HepG2 (cell line): Measurements from ENCODE around the gene GRIK1. TPM values are rescaled to one million over a fixed set of nuclear protein-coding genes. Genes with fewer than 3 reads are reported as not detected.

ENCODE experiments used
- ATAC-seq: fragments of 200-7000 bp; cut with Tn5 transposase; 3 replicates; pipeline ENCODE4 v1.9.1; 2020; ENCODE audit warnings: mild to moderate bottlenecking, moderate library complexity
- BruUV-seq: library from RNA; stranded (reverse); fragments of 400-500 nt; replicated peaks from 2 replicates; lab custom pipeline; 2021; lab: Mats Ljungman, UMichigan
- CTCF ChIA-PET: fragments of 300-600 bp; formaldehyde crosslinking; extraction: SDS; loops from one replicate; lab custom pipeline; 2021; ENCODE audit warnings: low total read pairs, inconsistent platforms, low intra/inter-chr PET ratio; lab: Yijun Ruan, JAX
- POLR2A ChIA-PET: fragments of 350-600 bp; sonication (Branson Sonifier 250); formaldehyde crosslinking; loops from one replicate; lab custom pipeline; 2020; ENCODE audit warnings: antibody characterized with exemption, inconsistent platforms; lab: Yijun Ruan, JAX
- DNase-seq: peaks from one replicate; pipeline ENCODE4 v3.0.0-alpha.2; 2015; ENCODE audit warnings: low spot score
- FAIRE-seq: peaks from 3 replicates; lab custom pipeline; 2011; peaks lifted over from hg19 to GRCh38; lab: Jason Lieb, UNC
- H2AFZ ChIP-seq: one replicate; pipeline ENCODE4 v1.6.1; 2011; ENCODE audit warnings: low read length, inconsistent platforms
- H3K27ac ChIP-seq: fragments of 300-600 bp; 3 replicates; pipeline ENCODE4 v1.8.0; 2011; ENCODE audit warnings: mixed run types, mild to moderate bottlenecking, mixed read lengths, low read length, inconsistent platforms; ENCODE audit not compliant: insufficient read depth; ENCODE audit errors: extremely low read length
- H3K27me3 ChIP-seq, 2 experiments: fragments of 200-600 bp in 1 of 2; 2 replicates in 1 of 2; 3 replicates in 1 of 2; pipeline versions ENCODE4 v1.6.0 to v1.8.0; 2011; ENCODE audit warnings: low read length in 2 of 2, mild to moderate bottlenecking in 2 of 2, moderate library complexity in 2 of 2, inconsistent platforms in 1 of 2; ENCODE audit not compliant: insufficient read depth in 2 of 2, control insufficient read depth in 1 of 2
- H3K36me3 ChIP-seq, 2 experiments: fragments of 200-600 bp in 1 of 2; replicated peaks in 1 of 2; 2 replicates in 1 of 2; 3 replicates in 1 of 2; pipeline versions ENCODE4 v1.5.1 to v1.8.0; 2011; ENCODE audit warnings: low read length in 2 of 2, inconsistent platforms in 1 of 2; ENCODE audit not compliant: insufficient read depth in 2 of 2, control insufficient read depth in 1 of 2
- H3K4me1 ChIP-seq: 2 replicates; pipeline ENCODE4 v1.5.1; 2012; ENCODE audit warnings: low read length, inconsistent platforms; ENCODE audit not compliant: insufficient read depth
- H3K4me2 ChIP-seq: 2 replicates; pipeline ENCODE4 v1.6.0; 2011; ENCODE audit warnings: low read depth, low read length, inconsistent platforms
- H3K4me3 ChIP-seq, 3 experiments: fragments of 200-600 bp in 1 of 3; sonication (generic), shearing (Covaris generic) in 1 of 3; replicated peaks in 1 of 3; 2 replicates each; pipeline ENCODE4 v1.5.1; 2011 to 2016; ENCODE audit warnings: low read length in 3 of 3, inconsistent platforms in 2 of 3, low read depth in 2 of 3, mild to moderate bottlenecking in 2 of 3, control low read depth in 1 of 3, mixed read lengths in 1 of 3; ENCODE audit not compliant: insufficient read depth in 1 of 3
- H3K79me2 ChIP-seq: one replicate; pipeline ENCODE4 v1.6.1; 2011; ENCODE audit warnings: low read length, inconsistent platforms; ENCODE audit not compliant: insufficient read depth
- H3K9ac ChIP-seq: 2 replicates; pipeline ENCODE4 v1.6.0; 2011; ENCODE audit warnings: mild to moderate bottlenecking, low read depth, low read length, inconsistent platforms; ENCODE audit not compliant: insufficient read depth
- H3K9me3 ChIP-seq: 2 replicates; pipeline ENCODE4 v1.5.1; 2012; ENCODE audit warnings: mild to moderate bottlenecking, low read length
- H4K20me1 ChIP-seq: 2 replicates; pipeline ENCODE4 v1.6.0; 2011; ENCODE audit warnings: inconsistent platforms, mild to moderate bottlenecking, low read length, moderate library complexity; ENCODE audit not compliant: insufficient read depth
- BCL6 ChIP-seq: IDR thresholded peaks from 2 replicates; pipeline ENCODE4 v1.6.1; 2016; ENCODE audit warnings: missing genetic modification reagents, missing compliant biosample characterization
- CAMTA2 ChIP-seq: sonication (generic); formaldehyde crosslinking; IDR thresholded peaks from 2 replicates; pipeline ENCODE4 v1.4.0; 2020; ENCODE audit warnings: mild to moderate bottlenecking, missing genetic modification reagents, borderline replicate concordance
- MAFK ChIP-seq, 2 experiments: IDR thresholded peaks in 1 of 2; conservative IDR thresholded peaks in 1 of 2; 2 replicates each; pipeline ENCODE4 v1.6.1; 2011; ENCODE audit warnings: improper control_type of control experiment in 2 of 2, low read length in 2 of 2
- PTBP1 ChIP-seq: fragments of 200-400 bp; formaldehyde crosslinking; IDR thresholded peaks from 2 replicates; pipeline ENCODE4 v1.6.1; 2018; ENCODE audit warnings: low read length, low read depth; ENCODE audit not compliant: poor library complexity, severe bottlenecking
- SMYD3 ChIP-seq: sonication (generic); formaldehyde crosslinking; IDR thresholded peaks from 2 replicates; pipeline ENCODE4 v1.8.1; 2023; ENCODE audit warnings: mild to moderate bottlenecking, missing genetic modification reagents
- SP140L ChIP-seq: sonication (generic); formaldehyde crosslinking; IDR thresholded peaks from 2 replicates; pipeline ENCODE4 v1.4.0; 2020; ENCODE audit warnings: missing genetic modification reagents, borderline replicate concordance
- ZNF550 ChIP-seq: sonication (generic); formaldehyde crosslinking; IDR thresholded peaks from 2 replicates; pipeline ENCODE4 v1.4.0; 2020; ENCODE audit warnings: mild to moderate bottlenecking, missing genetic modification reagents, borderline replicate concordance
- ZNF790 ChIP-seq: sonication (generic); formaldehyde crosslinking; IDR thresholded peaks from 2 replicates; pipeline ENCODE4 v1.8.0; 2022; ENCODE audit warnings: missing genetic modification reagents, mild to moderate bottlenecking, borderline replicate concordance
- ZNF883 ChIP-seq: sonication (generic); formaldehyde crosslinking; IDR thresholded peaks from 2 replicates; pipeline ENCODE4 v1.5.1; 2020; ENCODE audit warnings: mild to moderate bottlenecking, missing genetic modification reagents; ENCODE audit errors: not compliant biosample characterization
- whole genome bisulfite sequencing: methylation state at CpG from one replicate; pipeline ENCODE4 v1.1.6; 2017; ENCODE audit warnings: low lambda C conversion rate; 5-methylcytosine and 5-hydroxymethylcytosine counted together
- in situ Hi-C: cut with HindIII; loops from 2 replicates; pipeline ENCODE4 v1.10.0; 2017; ENCODE audit warnings: low pct_unique_long_range_greater_than_20kb; ENCODE audit not compliant: extremely low pct_ligation_motif_present
- intact Hi-C: fragments of 100-400 bp; cut with micrococcal nuclease; formaldehyde crosslinking; loops from one replicate; pipeline ENCODE4 v1.10.0; 2022; ENCODE audit not compliant: unreplicated experiment
- polyA plus RNA-seq, 8 experiments: library from polyadenylated mRNA; depleted of rRNA in 3 of 8; stranded (reverse) in 7 of 8; unstranded in 1 of 8; fragments of >200 nt; fragmentation: Illumina TruSeq in 4 of 8; extraction: Trizol in 4 of 8; gene quantifications; 2 replicates each; pipeline versions ENCODE4 v1.2.1 to v1.2.3, GENCODE V29; 2011 to 2016; ENCODE audit warnings: low read depth in 4 of 8, missing spikeins in 1 of 8, mixed read lengths in 1 of 8; ENCODE audit not compliant: insufficient read depth in 1 of 8
- total RNA-seq, 5 experiments: library from RNA; depleted of rRNA; stranded (reverse); fragments of >200 nt; fragmentation: Illumina TruSeq; extraction: Trizol; gene quantifications; 2 replicates each; pipeline ENCODE4 v1.2.3, GENCODE V29; 2016; ENCODE audit warnings: low read depth in 1 of 5
- TF ChIP-seq, protein P1 (sequence below): sonication (generic); formaldehyde crosslinking; IDR thresholded peaks from 2 replicates; pipeline ENCODE4 v1.5.0; 2020; ENCODE audit warnings: mild to moderate bottlenecking, missing genetic modification reagents
- TF ChIP-seq, protein P2 (sequence below): IDR thresholded peaks from 2 replicates; pipeline ENCODE4 v1.4.0; 2020; ENCODE audit warnings: mild to moderate bottlenecking, missing genetic modification reagents

Gene GRIK1
- total and polyA plus RNA-seq, 2 of the 13 experiments (the other 11 are each of a cell fraction or from before 2014, with no cell fraction given), result not detected

DNA sequence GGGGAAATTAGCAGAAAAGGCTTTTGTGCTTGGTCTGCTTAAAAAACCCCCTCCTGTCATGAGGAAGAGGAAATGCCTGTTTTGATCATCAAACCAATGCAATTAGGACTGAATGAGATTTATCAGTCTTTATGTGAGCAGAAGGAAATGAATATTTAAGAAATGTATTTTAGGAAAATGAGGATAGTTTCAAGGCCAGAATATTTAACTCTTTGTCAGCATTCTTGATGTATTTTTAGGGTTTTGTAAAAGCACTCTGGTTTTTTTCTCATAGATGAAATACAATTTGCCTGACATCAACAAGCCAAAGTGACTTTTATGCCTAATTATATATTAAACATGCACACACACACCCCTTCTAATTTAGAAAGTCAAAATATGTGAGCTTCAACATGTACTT, 213.8 kb downstream of the GRIK1 start:
- Histone ChIP-seq H3K9me3 (no peaks in the 10 kb centered on the region), H4K20me1 (no peaks in the 10 kb centered on the region), H3K79me2 (no peaks in the 10 kb centered on the region), H3K27ac (no peak overlapping the region), H3K4me3 (no peak overlapping the region), H2AFZ (no peak overlapping the region), H3K9ac (no peak overlapping the region), H3K4me2 (no peak overlapping the region), H3K27me3 (no peaks in the 10 kb centered on the region), H3K36me3 (no peaks in the 10 kb centered on the region), H3K4me1 (peaks cover 15% of the 10 kb centered on the region)
- ATAC-seq, result no peak
- ChIA-PET CTCF (no interaction called here), POLR2A (no interaction called here)
- BruUV-seq, result no TSS peak
- intact Hi-C loops (no loop called here), in situ Hi-C loops (no loop called here)
- no peak for DNase-seq
- TF ChIP-seq ZNF550 (CRISPR knock-in tag), result no peak
- no peak for TF ChIP-seq SP140L (CRISPR knock-in tag)
- peak in 1 of 2 experiments; percentile 20; a peak in 1 of 4 replicates for TF ChIP-seq MAFK (conservative IDR thresholded peaks at IDR 0.05 in 1 of 2, IDR thresholded peaks at IDR 0.05 in 1 of 2; ENCODE audit: low read length in 2 of 2)
- no peak for TF ChIP-seq CAMTA2 (CRISPR knock-in tag)
- TF ChIP-seq, protein P1, sequence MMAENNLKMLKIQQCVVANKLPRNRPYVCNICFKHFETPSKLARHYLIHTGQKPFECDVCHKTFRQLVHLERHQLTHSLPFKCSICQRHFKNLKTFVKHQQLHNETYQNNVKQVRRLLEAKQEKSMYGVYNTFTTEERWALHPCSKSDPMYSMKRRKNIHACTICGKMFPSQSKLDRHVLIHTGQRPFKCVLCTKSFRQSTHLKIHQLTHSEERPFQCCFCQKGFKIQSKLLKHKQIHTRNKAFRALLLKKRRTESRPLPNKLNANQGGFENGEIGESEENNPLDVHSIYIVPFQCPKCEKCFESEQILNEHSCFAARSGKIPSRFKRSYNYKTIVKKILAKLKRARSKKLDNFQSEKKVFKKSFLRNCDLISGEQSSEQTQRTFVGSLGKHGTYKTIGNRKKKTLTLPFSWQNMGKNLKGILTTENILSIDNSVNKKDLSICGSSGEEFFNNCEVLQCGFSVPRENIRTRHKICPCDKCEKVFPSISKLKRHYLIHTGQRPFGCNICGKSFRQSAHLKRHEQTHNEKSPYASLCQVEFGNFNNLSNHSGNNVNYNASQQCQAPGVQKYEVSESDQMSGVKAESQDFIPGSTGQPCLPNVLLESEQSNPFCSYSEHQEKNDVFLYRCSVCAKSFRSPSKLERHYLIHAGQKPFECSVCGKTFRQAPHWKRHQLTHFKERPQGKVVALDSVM (CRISPR knock-in tag), result no peak
- FAIRE-seq, result no peak

DNA sequence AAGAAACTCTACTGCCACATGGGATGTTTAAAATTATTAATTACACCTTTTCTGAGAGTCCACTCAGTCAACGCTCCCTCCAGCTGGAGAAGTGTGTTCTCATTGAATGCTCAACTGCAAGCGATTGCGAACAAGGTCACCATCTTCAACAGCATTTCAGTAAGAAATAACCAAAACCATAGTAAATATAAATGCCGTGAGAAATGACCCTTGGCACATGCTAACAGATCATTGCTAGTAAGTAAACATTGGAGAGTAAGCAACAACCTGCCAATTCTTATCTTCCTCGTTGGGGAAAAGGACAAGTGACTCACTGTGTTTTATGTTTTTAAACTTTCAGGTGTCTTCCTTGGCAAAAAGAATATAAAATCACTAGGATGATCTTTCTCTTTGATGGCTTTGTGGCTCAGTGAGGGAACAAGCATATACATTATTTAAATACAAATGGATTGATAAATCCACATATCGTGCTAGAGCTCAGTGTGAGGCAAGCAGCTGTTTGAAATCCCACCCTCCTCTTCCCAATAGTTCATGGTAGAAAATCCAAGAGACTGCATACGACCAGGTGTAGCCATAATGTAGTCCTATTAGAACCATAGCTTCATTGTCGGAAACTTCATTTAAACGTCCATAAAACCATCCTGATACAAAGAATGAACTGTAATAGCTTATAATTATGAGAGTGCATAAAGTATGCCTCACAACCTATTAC, 214.6 kb downstream of the GRIK1 start:
- BruUV-seq, result no TSS peak
- Histone ChIP-seq H2AFZ (no peak overlapping the region), H3K79me2 (no peaks in the 10 kb centered on the region), H3K4me2 (peak overlapping the region; percentile 10), H3K27me3 (no peaks in the 10 kb centered on the region), H3K9me3 (no peaks in the 10 kb centered on the region), H3K27ac (no peak overlapping the region), H3K4me1 (peaks cover 15% of the 10 kb centered on the region), H3K36me3 (no peaks in the 10 kb centered on the region), H3K9ac (no peak overlapping the region), H3K4me3 (no peak overlapping the region), H4K20me1 (no peaks in the 10 kb centered on the region)
- WGBS, result 14% methylated on average over 9 of the region's 9 CpGs
- ChIA-PET CTCF (no interaction called here), POLR2A (no interaction called here)
- intact Hi-C loops (no loop called here), in situ Hi-C loops (no loop called here)
- ATAC-seq, result peak; percentile 95
- FAIRE-seq, result no peak
- DNase-seq, result peak; percentile 32
- TF ChIP-seq BCL6 (peak; percentile 63; the same call in 1 of the 2 replicates), ZNF883 (CRISPR knock-in tag) (no peak), SMYD3 (CRISPR knock-in tag) (no peak), ZNF790 (CRISPR knock-in tag) (no peak), PTBP1 (no peak)
- TF ChIP-seq, protein P2, sequence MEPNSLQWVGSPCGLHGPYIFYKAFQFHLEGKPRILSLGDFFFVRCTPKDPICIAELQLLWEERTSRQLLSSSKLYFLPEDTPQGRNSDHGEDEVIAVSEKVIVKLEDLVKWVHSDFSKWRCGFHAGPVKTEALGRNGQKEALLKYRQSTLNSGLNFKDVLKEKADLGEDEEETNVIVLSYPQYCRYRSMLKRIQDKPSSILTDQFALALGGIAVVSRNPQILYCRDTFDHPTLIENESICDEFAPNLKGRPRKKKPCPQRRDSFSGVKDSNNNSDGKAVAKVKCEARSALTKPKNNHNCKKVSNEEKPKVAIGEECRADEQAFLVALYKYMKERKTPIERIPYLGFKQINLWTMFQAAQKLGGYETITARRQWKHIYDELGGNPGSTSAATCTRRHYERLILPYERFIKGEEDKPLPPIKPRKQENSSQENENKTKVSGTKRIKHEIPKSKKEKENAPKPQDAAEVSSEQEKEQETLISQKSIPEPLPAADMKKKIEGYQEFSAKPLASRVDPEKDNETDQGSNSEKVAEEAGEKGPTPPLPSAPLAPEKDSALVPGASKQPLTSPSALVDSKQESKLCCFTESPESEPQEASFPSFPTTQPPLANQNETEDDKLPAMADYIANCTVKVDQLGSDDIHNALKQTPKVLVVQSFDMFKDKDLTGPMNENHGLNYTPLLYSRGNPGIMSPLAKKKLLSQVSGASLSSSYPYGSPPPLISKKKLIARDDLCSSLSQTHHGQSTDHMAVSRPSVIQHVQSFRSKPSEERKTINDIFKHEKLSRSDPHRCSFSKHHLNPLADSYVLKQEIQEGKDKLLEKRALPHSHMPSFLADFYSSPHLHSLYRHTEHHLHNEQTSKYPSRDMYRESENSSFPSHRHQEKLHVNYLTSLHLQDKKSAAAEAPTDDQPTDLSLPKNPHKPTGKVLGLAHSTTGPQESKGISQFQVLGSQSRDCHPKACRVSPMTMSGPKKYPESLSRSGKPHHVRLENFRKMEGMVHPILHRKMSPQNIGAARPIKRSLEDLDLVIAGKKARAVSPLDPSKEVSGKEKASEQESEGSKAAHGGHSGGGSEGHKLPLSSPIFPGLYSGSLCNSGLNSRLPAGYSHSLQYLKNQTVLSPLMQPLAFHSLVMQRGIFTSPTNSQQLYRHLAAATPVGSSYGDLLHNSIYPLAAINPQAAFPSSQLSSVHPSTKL (CRISPR knock-in tag), result peak; percentile 76
